Measurements from ENCODE around the gene OR52A1. TPM values are rescaled to one million over a fixed set of nuclear protein-coding genes. Genes with fewer than 3 reads are reported as not detected.

Gene OR52A1
- total and polyA plus RNA-seq, 8 donors = 0.02 to 0.03 (median 0.03) TPM; not detected in 2

DNA sequence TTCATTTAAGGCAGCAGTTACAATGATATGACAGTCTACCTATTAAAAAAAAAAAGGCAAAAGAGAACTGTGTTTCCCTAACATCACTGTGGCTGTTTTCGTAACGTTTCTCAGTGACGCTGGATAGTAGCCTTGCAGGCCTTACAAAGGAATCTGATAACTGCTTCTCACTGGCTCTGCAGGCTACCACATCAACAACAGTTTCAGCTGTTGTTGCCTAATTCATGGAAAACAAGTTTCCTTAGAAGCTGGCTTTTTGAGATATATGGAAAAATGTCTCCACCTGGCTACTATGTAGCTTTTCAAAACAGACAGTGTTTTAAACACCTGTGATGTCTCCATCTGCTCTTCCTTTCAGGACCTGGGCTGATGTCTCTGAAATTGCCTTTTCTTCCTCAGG, 42.2 kb upstream of the OR52A1 start:
- no peak for DNase-seq
- Histone ChIP-seq H3K4me1 (no peaks in the 10 kb centered on the region), H3K36me3 (no peaks in the 10 kb centered on the region), H3K27ac (no peak overlapping the region), H3K9me3 (no peaks in the 10 kb centered on the region), H3K4me3 (no peak overlapping the region), H3K27me3 (no peaks in the 10 kb centered on the region)
- no peak for ATAC-seq
- TF ChIP-seq, protein P1, sequence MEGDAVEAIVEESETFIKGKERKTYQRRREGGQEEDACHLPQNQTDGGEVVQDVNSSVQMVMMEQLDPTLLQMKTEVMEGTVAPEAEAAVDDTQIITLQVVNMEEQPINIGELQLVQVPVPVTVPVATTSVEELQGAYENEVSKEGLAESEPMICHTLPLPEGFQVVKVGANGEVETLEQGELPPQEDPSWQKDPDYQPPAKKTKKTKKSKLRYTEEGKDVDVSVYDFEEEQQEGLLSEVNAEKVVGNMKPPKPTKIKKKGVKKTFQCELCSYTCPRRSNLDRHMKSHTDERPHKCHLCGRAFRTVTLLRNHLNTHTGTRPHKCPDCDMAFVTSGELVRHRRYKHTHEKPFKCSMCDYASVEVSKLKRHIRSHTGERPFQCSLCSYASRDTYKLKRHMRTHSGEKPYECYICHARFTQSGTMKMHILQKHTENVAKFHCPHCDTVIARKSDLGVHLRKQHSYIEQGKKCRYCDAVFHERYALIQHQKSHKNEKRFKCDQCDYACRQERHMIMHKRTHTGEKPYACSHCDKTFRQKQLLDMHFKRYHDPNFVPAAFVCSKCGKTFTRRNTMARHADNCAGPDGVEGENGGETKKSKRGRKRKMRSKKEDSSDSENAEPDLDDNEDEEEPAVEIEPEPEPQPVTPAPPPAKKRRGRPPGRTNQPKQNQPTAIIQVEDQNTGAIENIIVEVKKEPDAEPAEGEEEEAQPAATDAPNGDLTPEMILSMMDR (IDR thresholded peaks at IDR 0.05) = no peak
- intact Hi-C loops (cut with DNase I) = no loop called here

DNA sequence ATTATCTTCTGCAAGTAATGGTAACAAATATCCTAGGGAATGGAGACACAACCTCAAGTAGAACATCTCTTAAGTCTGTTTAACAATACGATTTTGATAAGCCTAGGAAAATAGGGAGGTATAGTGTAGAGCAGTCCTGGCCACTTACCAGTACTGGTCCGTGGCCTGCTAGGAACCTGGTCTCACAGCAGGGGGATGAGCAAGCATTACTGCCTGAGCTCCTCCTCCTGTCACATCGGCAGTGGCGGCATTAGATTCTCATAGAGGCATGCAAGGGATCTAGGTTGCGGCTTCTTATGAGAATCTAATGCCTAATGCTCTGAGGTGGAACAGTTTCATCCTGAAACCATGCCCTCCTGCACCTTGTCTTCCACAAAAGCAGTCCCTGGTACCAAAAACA, 41.5 kb upstream of the OR52A1 start:
- Histone ChIP-seq H3K36me3 (no peaks in the 10 kb centered on the region), H3K9me3 (peaks cover 0 to 1% of the 10 kb centered on the region in 2 donors), H3K27me3 (no peaks in the 10 kb centered on the region), H3K4me1 (no peaks in the 10 kb centered on the region), H3K27ac (no peak overlapping the region), H3K4me3 (no peak overlapping the region)
- intact Hi-C loops (cut with DNase I) = no loop called here
- no peak for ATAC-seq
- DNase-seq = peak in 1 of 4 donors; percentile 2
- TF ChIP-seq, protein P1 (IDR thresholded peaks at IDR 0.05) = no peak

DNA sequence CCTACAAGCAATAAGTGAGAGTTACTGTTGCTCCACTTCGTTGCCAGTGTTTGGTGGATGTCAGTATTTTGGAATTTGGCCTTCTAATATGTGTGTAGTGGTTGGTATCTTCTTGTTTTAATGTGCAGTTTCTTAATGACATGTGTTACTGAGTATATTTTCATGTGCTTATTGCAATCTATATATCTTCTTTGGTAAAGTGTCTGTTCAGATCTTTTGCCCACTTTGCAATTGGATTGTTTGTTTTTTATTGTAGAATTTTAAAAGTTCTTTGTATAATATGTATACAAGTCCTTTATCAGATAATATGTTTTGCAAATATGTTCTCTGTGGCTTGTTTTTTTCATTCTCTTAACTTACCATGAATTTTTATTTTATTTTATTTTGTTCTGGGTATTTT, 38.2 kb upstream of the OR52A1 start:
- intact Hi-C loops (cut with DNase I) = no loop called here
- no peak overlapping the region for H3K4me3 ChIP-seq
- DNase-seq (no peak), ATAC-seq (no peak)
- H3K27ac ChIP-seq = no peak overlapping the region
- TF ChIP-seq, protein P1 (IDR thresholded peaks at IDR 0.05) = no peak
- H3K27me3 ChIP-seq = no peaks in the 10 kb centered on the region
- H3K9me3 ChIP-seq = peaks cover 0 to 7% of the 10 kb centered on the region in 2 donors
- H3K36me3 ChIP-seq = no peaks in the 10 kb centered on the region
- H3K4me1 ChIP-seq = no peaks in the 10 kb centered on the region

DNA sequence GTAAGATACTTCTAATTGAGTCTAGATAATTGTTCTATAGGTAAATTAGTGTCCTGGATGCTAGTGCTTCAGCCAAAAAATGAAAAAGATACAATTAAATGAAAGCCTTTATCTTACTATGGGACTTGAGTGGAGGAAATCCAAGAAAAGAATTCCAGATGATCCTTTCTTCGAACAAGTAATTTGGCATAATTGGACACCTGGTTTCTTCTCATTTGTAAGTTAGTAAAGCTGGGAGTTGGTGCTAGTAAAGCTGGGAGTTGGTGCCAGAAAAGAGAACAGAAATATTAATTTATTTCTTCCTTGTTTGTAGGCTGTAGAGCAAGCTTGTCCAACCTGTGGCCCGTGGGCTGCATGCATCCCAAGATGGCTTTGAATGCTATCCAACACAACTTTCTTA, 33.6 kb upstream of the OR52A1 start:
- TF ChIP-seq, protein P1 (IDR thresholded peaks at IDR 0.05) = no peak
- intact Hi-C loops (cut with DNase I) = no loop called here
- H3K27ac ChIP-seq = no peak overlapping the region
- no peak for ATAC-seq
- H3K4me1 ChIP-seq = no peaks in the 10 kb centered on the region
- no peak overlapping the region for H3K4me3 ChIP-seq
- peaks cover 0 to 7% of the 10 kb centered on the region in 2 donors for H3K9me3 ChIP-seq
- DNase-seq = no peak
- H3K27me3 ChIP-seq = no peaks in the 10 kb centered on the region
- no peaks in the 10 kb centered on the region for H3K36me3 ChIP-seq

DNA sequence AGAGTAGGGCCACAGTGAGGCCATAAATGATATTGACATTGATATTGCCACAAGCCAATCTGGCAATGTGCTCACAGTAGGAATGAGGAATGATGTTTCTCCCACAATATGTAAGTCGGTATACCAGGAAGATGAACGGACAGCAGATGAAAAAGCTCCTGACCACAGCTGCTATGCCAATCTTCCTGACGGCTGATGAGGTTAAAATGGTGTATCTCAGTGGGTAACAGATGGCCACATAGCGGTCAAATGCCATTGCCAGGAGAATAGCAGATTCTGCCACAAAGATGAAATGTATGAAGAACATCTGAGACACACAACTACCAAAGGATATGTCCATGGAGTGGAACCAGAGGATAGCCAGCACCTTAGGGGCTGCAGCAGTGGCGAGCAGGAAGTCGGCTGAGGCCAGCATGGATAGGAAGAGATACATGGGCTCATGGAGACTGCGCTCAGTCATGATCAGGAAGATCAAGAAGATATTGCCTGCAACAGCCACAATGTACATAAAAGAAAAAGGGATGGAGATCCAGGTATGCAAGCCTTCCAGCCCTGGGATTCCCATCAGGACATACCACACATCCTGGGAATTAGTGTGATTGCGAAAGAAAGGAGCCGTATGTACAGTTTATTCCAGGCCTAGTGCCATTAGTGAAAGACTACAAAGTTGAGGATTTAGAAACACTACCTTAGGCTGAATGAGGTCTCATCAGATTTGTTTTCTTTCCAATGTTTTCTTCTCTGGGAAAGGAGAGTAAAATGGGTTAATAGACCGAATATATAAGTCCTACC, 23.7 kb upstream of the OR52A1 start:
- Histone ChIP-seq H3K36me3 (no peaks in the 10 kb centered on the region), H3K27me3 (no peaks in the 10 kb centered on the region), H3K4me1 (no peaks in the 10 kb centered on the region), H3K4me3 (no peak overlapping the region), H3K9me3 (no peaks in the 10 kb centered on the region), H3K27ac (no peak overlapping the region)
- intact Hi-C loops (cut with DNase I) = no loop called here
- TF ChIP-seq, protein P1 (IDR thresholded peaks at IDR 0.05) = no peak
- DNase-seq = no peak
- ATAC-seq = no peak

Data from left lung (tissue), 10 donors.